ENCODE measurements around the gene ZMYND11.
"Not testable (repeated sequence)": the region's sequence is repeated elsewhere in the genome, so short reads cannot be mapped to it uniquely, and the experiment has no call there.

The ZMYND11 gene

DNA sequence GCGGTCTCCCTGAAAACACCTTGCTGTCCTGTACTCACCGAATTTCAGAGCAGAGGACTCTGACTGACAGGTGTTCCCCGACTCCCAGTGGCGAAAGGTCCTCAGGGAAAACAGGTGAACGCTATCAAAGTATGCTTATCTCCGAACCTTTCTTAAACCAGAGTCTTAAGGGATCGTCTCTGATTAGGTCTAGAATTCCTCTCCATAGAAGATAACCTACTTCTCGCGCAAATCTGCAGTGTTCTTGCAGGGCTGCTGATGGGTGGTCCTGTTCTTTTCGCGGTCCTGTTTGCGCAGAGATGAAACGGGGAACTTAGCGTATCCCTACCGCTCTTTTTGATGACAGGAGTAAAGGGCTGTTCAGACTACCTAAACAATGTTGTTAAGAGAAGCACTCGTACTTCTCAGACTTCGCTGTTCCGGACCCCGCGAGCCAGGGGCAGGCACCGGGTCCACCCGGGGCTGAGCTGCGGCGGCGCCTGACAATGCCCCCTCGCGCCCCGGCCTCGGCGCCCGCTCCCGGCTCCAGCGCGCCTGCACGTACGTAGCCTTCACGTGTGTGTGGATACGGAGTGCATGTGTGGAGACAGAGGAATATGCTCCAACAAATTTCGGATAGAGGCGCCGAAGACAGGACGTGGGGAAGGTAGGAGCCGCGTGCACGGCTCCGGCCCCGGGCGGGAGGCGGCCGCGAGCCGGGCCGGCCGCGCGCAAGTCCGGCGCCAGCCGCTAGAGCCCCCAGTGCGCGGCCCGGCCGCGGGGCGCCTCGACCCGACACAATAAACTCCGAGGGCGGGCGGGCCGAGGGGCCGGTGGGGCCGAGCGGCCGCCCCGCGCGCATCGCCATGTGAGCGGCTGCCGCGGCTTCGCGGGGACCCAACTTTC lies 766 bp upstream of the ZMYND11 start:
- DNase-seq: peak; percentile 41 to 49

DNA sequence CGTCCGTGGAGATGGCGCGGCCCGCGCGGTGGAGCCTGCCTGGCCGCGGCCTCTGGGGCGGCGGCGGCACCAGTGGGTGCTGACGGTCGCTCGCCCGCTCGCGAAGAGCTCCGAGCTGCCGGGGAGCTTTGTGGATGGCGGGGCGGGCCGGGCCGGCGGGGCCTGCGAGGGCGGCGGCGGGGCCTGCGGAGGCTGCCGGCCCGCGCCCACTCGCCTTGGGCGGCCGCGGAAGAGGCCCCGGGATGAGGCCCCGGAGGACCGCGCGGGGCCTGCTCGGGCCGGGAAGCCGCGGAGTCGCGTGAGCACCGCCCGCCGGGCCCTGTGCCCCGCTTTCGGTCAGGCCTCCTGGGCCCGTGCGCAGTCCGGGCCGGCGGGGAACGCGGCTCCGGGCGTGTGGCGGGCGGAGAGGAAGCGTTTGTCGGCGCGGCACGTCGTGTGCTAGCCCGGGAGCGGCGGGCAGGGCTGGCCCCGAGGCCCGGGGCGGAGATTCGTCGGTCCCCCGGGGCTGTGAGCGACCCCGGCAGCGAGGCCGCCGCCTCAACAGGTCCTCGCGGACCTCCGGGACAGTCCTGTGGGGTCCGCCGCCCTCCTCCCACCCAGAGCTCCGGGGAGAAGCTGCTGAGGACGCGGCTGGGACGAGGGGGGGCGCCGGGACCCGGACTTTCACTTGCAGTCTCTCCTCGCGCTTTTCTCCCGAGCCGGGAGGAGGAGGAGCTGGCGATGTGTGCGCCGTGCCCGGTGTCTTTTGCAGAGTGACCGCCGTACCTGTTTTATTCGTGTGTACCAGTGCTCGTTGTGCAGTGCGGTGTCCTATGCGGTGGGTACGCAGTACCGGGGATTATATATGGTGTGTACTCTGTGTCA lies 578 bp downstream of the ZMYND11 start:
- peak; percentile 61 to 70 for DNase-seq

DNA sequence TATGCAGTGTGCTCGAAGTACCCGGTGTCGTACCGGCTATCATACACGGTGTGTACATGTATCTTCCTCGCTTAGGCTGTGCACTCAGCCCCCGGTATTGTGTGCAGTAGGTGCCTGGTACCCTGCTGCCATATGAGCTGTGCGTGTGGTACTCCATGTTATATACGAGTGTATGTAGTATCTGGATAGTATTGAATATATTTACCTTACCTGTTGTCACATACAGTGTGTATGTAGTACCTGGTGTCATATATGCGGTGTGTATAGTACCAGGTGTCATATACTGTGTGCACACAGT lies 1.2 kb downstream of the ZMYND11 start:
- no peak for DNase-seq

DNA sequence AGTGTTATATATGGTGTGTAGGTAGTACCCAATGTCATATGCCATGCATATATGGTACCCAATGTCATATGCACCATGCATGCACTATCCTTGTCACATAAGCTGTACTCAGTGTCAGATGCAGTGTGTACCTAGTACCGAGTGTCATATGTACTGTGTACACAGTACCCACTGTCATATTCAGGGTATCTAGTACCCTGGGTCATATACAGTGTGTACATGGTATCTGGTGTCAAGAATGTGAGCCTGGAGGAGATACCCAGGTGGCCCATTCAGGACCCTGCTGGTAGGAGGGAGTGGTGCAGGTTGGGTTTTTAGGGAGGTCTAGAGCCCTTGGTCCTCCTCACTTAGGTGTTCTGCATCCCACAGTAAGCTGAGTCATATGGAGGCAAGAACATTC lies 1.8 kb downstream of the ZMYND11 start:
- DNase-seq: peak; percentile 47 to 51

DNA sequence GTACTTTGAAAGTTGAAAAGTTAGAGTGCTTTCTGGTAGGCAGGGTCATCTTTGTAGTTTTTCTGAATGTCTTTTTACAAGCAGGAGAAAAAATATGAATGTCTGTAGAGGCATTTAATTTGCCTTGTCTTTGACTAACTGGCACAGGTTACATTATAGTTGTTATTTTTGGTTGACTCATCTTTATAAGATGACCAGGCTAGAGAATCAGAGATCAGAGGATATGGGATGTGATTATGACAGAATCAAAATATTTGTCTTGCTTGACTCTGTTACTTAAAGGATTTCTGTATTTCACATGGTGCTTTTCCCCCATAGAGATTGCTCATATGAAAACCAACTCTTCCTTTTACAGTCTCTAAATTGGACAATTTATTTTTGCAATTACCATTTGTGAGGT lies 2.4 kb downstream of the ZMYND11 start:
- DNase-seq: no peak

DNA sequence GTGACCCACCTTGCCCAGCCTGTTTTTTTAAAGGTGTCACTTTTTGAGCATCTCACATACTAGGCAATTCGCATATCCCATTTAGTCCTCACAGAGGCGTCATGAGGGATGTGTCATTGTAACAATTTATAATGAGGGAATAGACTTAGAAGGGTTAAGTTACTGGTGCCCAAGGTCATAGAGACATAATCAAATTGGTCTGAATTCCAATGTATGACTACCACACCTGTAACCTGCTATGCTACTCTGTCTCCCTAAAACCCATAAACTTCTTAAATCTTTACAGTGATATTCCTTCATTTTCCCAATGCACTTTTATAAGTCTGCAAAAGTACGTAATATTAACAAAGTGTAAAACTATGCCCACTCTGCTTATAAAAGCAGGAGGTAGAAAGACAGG lies 7.1 kb downstream of the ZMYND11 start:
- DNase-seq: no peak

DNA sequence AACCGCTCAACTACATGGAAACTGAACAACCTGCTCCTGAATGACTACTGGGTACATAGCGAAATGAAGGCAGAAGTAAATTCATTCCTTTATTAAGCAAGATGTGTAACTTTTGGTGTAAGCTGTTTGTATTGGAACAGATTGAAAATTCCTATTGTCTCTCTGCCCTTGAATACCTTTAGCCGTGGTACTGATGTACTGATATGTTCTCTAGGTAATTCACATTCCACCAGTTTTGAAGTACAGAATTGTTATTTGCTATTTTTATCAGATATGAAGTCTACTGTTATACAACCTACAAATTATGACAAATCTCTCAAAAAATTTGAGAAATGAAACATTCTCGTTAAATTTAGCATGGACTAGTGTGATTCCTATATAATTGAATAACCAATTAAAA lies 17.7 kb downstream of the ZMYND11 start:
- no peak for DNase-seq

DNA sequence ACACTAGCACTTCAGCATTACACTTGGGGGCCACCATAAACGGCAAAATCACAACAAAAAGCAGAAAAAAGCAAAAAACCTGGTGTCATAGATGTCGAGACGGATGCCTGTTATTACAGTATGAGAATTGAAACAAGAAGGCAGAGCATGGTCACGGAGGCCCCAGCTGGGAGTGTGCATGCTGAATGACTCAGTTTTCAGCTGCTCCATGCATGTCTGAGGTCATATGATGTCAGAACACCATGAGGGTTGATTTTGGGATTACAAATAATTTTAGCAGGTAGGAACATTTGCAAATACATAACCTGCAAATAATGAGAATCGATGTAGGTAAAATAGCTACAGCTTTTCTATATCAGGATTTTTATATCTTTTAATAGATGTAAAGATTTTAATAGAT lies 19.1 kb downstream of the ZMYND11 start:
- no peak for DNase-seq

DNA sequence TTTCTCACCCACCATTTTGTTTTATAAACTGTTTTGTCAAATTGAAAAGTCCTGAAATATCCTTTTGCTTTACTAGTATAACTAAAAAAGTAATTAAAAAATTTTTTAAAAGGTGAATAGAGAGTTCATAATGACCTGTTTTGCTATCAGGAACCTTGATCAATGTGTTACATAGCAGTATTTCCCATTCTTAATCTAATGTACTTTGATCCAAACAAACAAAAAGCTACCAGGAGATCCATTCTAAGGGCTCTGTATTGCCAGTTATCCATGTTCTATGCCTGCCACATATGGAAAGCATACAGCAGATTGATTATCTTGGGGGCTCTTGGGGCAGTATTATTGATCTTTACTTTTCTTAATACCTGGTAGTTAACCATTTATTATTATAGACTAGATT lies 32.1 kb downstream of the ZMYND11 start:
- no peak for DNase-seq

DNA sequence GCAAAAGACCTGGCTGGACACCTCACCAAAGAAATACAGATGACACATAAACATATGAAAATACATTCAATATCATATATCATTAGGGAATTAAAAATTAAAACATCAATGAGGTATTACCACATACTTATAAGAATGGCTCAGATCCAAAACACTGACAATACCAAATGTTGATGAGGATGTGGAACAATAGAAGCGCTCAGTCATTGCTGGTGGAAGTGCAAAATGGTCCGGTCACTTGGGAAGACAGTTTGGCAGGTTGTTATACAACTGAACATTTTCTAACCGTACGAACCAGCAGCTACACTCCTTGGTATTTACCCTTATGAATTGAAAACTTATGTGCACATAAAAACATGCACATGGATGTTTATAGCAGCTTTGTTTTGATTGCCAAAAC lies 38.5 kb downstream of the ZMYND11 start:
- no peak for DNase-seq

DNA sequence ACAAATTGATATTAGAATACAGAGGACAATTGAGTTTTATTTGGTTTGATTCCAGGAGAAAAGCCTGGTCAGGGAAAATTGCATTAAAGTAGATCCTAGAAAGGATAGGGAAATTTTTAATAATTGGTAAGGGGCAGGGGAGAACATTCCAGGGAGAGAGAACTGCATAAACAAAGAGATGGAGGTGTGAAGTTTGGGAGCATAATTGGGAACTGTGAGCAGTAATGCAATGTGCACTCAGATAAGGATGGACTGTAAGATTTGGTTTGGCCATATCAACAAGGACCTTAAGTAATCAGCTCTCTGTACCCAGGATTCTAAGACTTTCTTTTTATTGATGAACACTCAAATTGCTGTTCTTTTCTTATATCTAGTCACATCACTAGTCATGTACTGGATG lies 41.4 kb downstream of the ZMYND11 start:
- no peak for DNase-seq

DNA sequence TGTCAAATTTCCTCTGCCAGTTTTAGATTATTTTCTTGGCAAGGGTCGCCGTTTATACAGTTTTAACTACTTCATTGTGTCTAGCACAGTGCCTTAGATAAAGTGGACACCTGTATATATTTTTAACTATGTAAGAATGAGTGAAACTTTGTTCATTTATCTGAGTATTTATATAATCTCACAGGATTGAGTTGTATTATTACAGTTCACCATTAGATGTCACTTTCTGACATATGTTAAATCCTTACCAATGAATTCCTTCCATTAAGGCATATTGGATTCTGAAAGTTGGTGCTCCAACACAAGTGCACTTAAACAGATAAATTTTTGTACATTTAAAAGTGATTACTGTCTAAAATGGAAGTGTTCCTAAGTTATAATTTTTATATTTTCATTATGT lies 43.0 kb downstream of the ZMYND11 start:
- DNase-seq: no peak

DNA sequence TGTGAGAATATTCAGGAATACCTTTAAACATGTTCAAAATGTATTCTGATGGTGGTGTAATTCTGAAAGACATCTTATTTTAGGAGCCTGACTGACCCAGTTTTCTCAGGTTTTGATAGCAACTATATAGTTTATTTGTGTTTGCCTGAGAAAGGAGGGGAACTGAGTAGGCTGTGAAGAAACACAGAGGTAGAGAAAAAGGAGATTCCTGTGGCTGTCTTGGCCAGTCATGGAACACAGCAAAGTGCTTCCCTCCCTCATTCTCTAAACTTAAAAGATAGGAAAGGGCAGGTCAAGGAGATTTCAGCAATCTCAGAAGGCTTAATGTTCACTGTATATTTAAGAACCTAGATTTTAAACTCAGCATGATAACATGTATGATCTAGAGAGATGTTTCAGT lies 43.5 kb downstream of the ZMYND11 start:
- no peak for DNase-seq

DNA sequence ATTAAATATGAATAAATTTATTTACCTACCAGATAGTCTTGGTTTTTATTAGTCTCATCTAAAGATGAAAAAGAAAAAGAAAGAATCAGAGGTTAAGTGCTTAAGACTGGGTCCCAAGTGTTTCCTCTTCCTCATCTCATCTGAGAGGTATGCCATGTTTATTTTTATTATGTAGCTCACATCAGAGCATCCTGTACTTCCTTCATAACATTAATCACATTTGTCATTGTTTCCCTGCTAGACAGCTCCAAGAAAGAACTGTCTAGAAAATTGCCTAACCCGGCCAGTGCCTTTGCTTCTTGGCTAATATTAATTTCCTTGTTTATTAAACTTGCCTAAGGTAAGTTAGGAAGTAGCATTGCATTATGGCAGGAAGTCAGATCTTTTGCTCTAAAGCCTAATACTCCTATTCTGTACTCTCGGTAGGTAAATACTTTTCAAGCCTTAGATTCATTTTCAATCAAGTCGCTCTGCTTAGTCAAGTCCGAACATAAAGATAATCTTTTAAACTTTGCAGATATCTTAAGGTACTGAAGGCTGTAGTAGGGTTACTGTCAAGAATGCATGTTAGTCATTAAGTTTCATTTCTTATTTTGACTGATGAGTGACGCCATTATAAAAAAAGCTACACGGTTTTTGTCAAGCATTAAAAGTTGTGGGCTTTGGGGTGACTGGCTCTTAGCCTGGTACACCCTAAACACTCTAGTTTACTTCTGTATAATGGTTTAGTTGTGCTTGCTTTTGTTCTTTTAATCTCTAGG lies 47.4 kb downstream of the ZMYND11 start:
- no peak for DNase-seq

DNA sequence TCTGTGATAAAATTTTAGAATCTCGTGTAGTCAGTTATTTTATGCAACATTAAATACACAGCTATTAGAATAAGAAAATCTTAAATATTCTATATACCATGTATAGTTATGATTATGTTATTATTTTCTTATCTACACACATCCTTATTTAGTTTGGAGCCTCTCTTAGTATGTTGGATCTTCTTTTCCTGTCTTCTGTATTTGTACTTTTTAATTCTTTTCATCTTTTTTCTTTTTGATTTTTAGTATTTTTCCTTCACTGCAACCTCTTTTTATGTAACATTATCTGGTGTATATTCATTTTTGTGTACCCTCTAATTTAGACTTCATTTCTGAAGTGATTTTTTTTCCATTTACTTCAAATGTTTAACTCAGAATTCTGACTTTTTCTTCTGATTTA lies 48.9 kb downstream of the ZMYND11 start:
- no peak for DNase-seq

DNA sequence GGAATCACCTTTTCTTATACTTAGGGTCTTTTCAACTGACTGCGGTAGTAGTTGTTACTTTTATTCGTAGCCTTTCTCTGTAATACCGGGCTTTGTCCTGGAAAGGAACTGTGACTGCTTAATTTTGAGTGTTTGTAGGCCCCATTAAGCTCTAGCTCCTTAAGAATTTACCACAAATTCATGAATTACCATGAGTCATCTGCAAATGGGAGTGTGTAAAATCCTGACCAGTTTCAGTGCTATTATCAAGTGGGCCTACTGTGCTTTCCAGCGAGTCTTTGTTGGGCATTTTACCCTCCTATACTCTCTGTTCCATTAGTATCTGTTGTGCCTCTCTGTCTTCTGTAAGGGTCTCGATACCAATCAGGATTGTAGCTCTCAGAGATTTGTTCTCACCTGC lies 49.7 kb downstream of the ZMYND11 start:
- no peak for DNase-seq

DNA sequence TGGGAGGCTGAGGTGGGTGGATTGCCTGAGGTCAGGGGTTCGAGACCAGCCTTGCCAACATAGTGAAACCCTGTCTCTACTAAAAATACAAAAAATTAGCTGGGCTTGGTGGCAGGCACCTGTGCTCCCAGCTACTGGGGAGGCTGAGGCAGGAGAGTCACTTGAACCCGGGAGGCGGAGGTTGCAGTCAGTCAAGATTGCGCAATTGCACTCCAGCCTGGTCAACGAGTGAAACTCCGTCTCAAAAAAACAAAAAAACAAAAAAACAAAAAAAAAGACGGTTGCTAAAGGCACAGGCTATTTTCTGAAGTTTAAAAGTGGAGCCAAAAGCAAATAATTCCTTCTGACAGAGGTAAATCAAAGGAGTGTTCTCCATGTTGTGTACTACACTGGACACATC lies 50.3 kb downstream of the ZMYND11 start:
- not testable (repeated sequence) for DNase-seq

DNA sequence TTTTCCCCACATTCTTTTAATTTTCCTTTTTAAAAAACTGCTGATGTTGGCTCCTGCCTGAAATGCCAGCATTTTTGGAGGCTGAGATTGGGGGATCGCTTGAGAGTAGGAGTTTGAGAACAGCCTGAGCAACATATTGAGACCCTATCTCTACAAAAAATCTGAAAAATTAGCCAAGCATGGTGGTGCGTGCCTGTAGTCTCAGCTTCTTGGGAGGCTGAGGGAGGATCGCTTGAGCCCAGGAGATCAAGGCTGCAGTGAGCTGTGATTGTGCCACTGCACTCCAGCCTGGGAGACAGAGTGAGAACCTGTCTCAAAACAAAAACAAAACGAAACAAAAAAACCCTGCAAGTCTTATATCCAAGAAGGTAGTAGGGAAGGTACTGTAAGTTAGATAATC lies 51.7 kb downstream of the ZMYND11 start:
- no peak for DNase-seq

DNA sequence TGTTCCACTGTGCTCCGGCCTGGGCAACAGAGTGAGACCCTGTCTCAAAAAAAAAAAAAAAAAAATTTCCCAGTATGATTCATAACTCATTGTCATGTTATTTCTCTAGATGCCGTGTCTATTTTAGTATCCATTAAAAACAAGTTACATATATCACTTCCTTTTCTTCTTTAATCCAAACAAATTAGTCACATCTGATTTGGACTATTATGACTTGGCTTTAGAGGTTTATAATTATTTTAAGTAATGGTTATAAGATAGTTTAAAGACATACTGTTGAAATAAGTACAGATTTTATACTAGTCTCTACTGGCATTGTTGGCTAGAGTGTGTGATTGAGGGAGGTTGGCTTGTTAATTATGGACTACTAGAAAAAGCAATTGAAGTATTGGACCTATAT lies 53.3 kb downstream of the ZMYND11 start:
- no peak for DNase-seq

DNA sequence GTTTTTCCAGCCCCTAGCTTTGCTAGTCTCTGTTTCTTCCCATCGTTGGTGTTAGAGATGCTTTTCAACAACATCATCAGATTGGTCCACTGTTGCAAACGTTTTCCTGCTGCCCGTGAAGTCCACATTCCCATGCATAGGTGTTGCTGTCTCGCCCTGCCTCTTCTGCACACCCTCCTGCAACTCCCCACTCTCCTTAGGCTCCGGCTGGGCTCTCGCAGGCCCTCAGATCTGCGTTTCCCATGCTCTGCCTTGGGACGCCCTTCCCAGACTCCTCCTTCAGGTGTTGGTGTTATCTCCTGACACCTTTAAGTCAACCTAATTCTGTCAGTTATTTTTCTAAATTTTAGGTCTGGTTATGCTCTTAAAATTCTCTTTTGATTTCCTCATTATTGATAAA lies 55.0 kb downstream of the ZMYND11 start:
- DNase-seq: no peak

DNA sequence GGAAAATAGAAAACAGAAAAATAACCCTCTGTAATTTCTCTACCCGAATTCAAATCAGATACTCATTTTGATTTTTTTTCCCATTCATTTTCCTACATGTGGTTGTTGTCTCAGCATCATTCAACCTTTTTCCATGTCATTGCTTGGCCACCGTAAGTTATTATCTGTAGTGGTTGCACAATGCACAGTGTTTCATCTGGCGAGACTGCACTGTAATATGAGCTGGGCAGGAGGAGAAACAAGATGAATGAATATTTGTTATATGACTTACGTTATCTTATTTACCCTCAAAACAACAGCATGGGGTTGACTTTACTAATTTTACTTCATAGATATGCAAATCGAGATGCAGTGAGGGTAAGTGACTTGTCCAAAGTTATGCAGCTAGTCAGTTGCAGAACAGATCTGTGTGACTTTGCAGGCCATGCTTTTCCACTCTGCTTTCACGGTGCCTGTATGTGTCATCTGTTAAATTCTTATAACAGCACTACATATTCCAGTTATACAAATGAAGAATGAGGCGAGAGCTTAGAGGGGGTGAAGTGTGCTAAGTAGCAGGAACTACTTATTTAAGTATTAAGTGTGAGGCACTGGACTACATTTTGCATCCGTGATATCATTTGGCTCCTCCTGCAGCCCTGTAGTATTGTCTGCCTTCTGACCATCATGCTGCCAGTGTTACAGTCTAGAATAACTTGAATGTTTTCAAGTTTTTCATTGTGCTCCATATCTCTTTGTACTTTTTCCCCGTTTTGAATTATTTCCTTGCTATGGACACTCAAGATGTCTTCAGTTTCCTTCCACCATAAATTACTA lies 56.7 kb downstream of the ZMYND11 start:
- DNase-seq: no peak

DNA sequence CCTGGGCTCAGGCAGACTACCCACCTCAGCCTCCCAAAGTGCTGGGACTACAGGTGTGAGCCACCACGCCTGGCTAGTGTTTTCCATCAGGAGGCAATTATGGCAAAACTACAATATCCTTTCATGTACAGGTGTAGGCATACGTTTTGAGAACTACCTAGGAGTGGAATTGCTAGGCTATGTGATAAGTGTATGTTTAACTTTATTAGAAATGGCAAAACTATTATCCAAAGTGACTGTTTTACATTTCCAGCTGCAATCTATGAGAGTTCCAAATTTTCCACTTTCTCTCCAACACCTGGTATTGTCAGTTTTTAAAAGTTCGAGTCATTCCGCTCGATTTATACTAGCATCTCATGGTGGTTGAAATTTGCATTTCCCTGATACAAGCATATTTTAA lies 59.0 kb downstream of the ZMYND11 start:
- no peak for DNase-seq

DNA sequence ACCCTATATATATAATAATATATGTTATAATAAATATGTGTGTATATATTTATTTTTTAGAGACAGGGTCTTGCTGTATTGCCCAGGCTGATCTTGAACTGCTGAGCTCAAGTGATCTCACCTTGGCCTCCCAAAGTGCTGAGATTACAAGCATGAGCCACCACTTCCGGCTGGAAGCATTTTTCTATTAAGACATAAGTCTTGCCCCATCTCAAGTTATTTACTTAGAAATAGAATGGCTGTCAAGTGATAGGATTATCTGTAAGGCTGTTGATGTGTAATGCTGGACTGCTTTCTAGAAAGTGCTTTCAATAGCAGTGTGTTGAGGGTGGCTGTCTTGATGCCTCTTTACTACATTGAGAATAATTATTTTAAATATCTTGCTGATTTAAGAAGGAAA lies 65.2 kb downstream of the ZMYND11 start:
- DNase-seq: no peak
